Skeletal muscle tissue (tissue), 4 donors: ENCODE results near the gene SCUBE1. TPM values are rescaled to one million over a fixed set of nuclear protein-coding genes. Genes with fewer than 3 reads are reported as not detected.

ENCODE experiments used
- H3K27ac ChIP-seq: one replicate; pipeline ENCODE4 v1.7.0; 2013; ENCODE audit warnings: mild to moderate bottlenecking, low read depth, low read length, inconsistent platforms
- H3K27me3 ChIP-seq, 3 donors: one replicate each; pipeline ENCODE4 v1.7.0; 2013; ENCODE audit warnings: low read length in 3 of 3; ENCODE audit not compliant: control insufficient read depth in 3 of 3, insufficient read depth in 3 of 3
- H3K36me3 ChIP-seq, 3 donors: one replicate each; pipeline ENCODE4 v1.7.0; 2013; ENCODE audit warnings: low read length in 3 of 3; ENCODE audit not compliant: control insufficient read depth in 3 of 3, insufficient read depth in 3 of 3
- H3K4me1 ChIP-seq, 3 donors: one replicate each; pipeline ENCODE4 v1.7.0; 2013; ENCODE audit warnings: low read length in 3 of 3, mild to moderate bottlenecking in 3 of 3; ENCODE audit not compliant: control insufficient read depth in 3 of 3, insufficient read depth in 3 of 3
- H3K4me3 ChIP-seq, 3 donors: one replicate each; pipeline ENCODE4 v1.7.0; 2013; ENCODE audit warnings: low read length in 3 of 3
- H3K9ac ChIP-seq, 3 donors: one replicate each; pipeline ENCODE4 v1.7.0; 2013; ENCODE audit warnings: low read length in 3 of 3, mild to moderate bottlenecking in 3 of 3, moderate library complexity in 2 of 3, low read depth in 1 of 3
- H3K9me3 ChIP-seq, 3 donors: one replicate each; pipeline ENCODE4 v1.7.0; 2013; ENCODE audit warnings: low read length in 3 of 3; ENCODE audit not compliant: control insufficient read depth in 3 of 3
- total RNA-seq: library from RNA; depleted of rRNA; stranded (reverse); fragments of >200 nt; gene quantifications from one replicate; pipeline ENCODE4 v1.2.3, GENCODE V29; 2014
- donor health status: Osteomylitis.

SCUBE1 gene
- total RNA-seq = under 0.01 TPM

- H3K27ac ChIP-seq = no peak within 1 kb of the TSS
- H3K27me3 ChIP-seq = peaks cover 48 to 65% (median 56%) of the 10 kb centered on the region in 3 donors
- H3K4me1 ChIP-seq = peaks cover 0 to 6% (median 6%) of the 10 kb centered on the region in 3 donors
- no peaks in the 10 kb centered on the region for H3K36me3 ChIP-seq
- H3K4me3 ChIP-seq = no peak within 1 kb of the TSS
- no peaks in the 10 kb centered on the region for H3K9me3 ChIP-seq
- no peak within 1 kb of the TSS for H3K9ac ChIP-seq
Observed at GRCh38 chr22:43343262-43343669, at the start of gene SCUBE1. Gene SCUBE1 (minus strand): TSS chr22:43343372. CDS start chr22:43343261, 111 bp downstream.

GRCh38 chr22:43392385-43392989, 49.3 kb upstream of the SCUBE1 start:
- Histone ChIP-seq H3K4me3 (no peak overlapping the region), H3K9ac (no peak overlapping the region), H3K36me3 (no peaks in the 10 kb centered on the region), H3K27me3 (peaks cover 6 to 36% (median 28%) of the 10 kb centered on the region in 3 donors), H3K4me1 (no peaks in the 10 kb centered on the region), H3K27ac (no peak overlapping the region), H3K9me3 (no peaks in the 10 kb centered on the region)

- no peak overlapping the region for H3K9ac ChIP-seq
- H3K9me3 ChIP-seq = no peaks in the 10 kb centered on the region
- peaks cover 11 to 42% (median 27%) of the 10 kb centered on the region in 3 donors for H3K27me3 ChIP-seq
- H3K4me3 ChIP-seq = no peak overlapping the region
- H3K27ac ChIP-seq = no peak overlapping the region
- no peaks in the 10 kb centered on the region for H3K36me3 ChIP-seq
- no peaks in the 10 kb centered on the region for H3K4me1 ChIP-seq
Observed at GRCh38 chr22:43391306-43391705, 48.1 kb upstream of the SCUBE1 start.

- Histone ChIP-seq H3K36me3 (no peaks in the 10 kb centered on the region), H3K4me3 (no peak overlapping the region), H3K9ac (no peak overlapping the region), H3K9me3 (no peaks in the 10 kb centered on the region), H3K4me1 (peaks cover 0 to 1% (median 1%) of the 10 kb centered on the region in 3 donors), H3K27me3 (peaks cover 12 to 44% (median 27%) of the 10 kb centered on the region in 3 donors), H3K27ac (no peak overlapping the region)
Observed at GRCh38 chr22:43390872-43391271, 47.7 kb upstream of the SCUBE1 start.

- Histone ChIP-seq H3K9me3 (no peaks in the 10 kb centered on the region), H3K4me3 (no peak overlapping the region), H3K27ac (no peak overlapping the region), H3K4me1 (peaks cover 0 to 2% (median 2%) of the 10 kb centered on the region in 3 donors), H3K36me3 (no peaks in the 10 kb centered on the region), H3K27me3 (peaks cover 13 to 46% (median 32%) of the 10 kb centered on the region in 3 donors), H3K9ac (no peak overlapping the region)
Observed at GRCh38 chr22:43390166-43390565, 47.0 kb upstream of the SCUBE1 start.

- Histone ChIP-seq H3K9ac (no peak overlapping the region), H3K27me3 (peaks cover 13 to 45% (median 35%) of the 10 kb centered on the region in 3 donors), H3K36me3 (no peaks in the 10 kb centered on the region), H3K4me3 (no peak overlapping the region), H3K27ac (no peak overlapping the region), H3K9me3 (no peaks in the 10 kb centered on the region), H3K4me1 (peaks cover 0 to 2% (median 2%) of the 10 kb centered on the region in 3 donors)
Observed at GRCh38 chr22:43389227-43389836, 46.2 kb upstream of the SCUBE1 start.

- Histone ChIP-seq H3K27ac (no peak overlapping the region), H3K4me1 (peaks cover 0 to 2% (median 2%) of the 10 kb centered on the region in 3 donors), H3K27me3 (peaks cover 13 to 41% (median 34%) of the 10 kb centered on the region in 3 donors), H3K9ac (no peak overlapping the region), H3K36me3 (no peaks in the 10 kb centered on the region), H3K4me3 (no peak overlapping the region), H3K9me3 (no peaks in the 10 kb centered on the region)
Observed at GRCh38 chr22:43388420-43388851, 45.3 kb upstream of the SCUBE1 start.

GRCh38 chr22:43387815-43388214, 44.6 kb upstream of the SCUBE1 start:
- H3K27ac ChIP-seq = no peak overlapping the region
- no peak overlapping the region for H3K9ac ChIP-seq
- H3K4me3 ChIP-seq = no peak overlapping the region
- no peaks in the 10 kb centered on the region for H3K36me3 ChIP-seq
- H3K27me3 ChIP-seq = peaks cover 13 to 41% (median 33%) of the 10 kb centered on the region in 3 donors
- no peaks in the 10 kb centered on the region for H3K9me3 ChIP-seq
- peaks cover 0 to 2% (median 2%) of the 10 kb centered on the region in 3 donors for H3K4me1 ChIP-seq

GRCh38 chr22:43385770-43386641, 42.8 kb upstream of the SCUBE1 start:
- Histone ChIP-seq H3K4me3 (no peak overlapping the region), H3K9ac (no peak overlapping the region), H3K9me3 (no peaks in the 10 kb centered on the region), H3K27ac (no peak overlapping the region), H3K4me1 (peaks cover 0 to 2% (median 2%) of the 10 kb centered on the region in 3 donors), H3K36me3 (no peaks in the 10 kb centered on the region), H3K27me3 (peaks cover 13 to 39% (median 37%) of the 10 kb centered on the region in 3 donors)
